ENCODE results near the gene SLC36A4. TPM values are rescaled to one million over a fixed set of nuclear protein-coding genes. Genes with fewer than 3 reads are reported as not detected.
"Not testable (repeated sequence)": the region's sequence is repeated elsewhere in the genome, so short reads cannot be mapped to it uniquely, and the experiment has no call there.

SLC36A4 gene
- polyA plus RNA-seq, 3 donors from 2014 or later: 10.3 to 29.6 (median 15.6) TPM

DNA sequence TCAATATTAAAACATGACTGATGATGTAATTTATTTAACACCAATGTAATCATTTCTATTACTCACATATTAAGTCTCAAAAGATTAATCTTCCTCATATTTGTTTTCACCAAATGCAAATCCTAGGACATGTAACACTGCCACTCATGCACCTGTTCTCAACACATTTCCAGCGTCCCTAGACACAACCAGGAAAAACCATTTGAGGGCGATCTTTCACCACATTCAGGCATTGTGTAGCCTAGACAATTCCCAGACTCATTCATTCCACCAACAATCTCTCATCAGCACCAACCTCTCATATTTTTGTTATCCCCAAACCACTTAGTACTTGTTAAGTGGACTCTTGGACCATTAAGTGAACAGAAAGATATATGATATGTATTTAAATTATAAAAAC lies 66.1 kb downstream of the SLC36A4 start:
- H3K27ac Mint-ChIP-seq: no peak overlapping the region
- DNase-seq: no peak
- peaks cover 0 to 5% (median 0%) of the 10 kb centered on the region in 6 donors for H3K9me3 Mint-ChIP-seq
- no peak overlapping the region for H3K4me3 Mint-ChIP-seq
- H3K27me3 Mint-ChIP-seq (ENCODE audit: low read depth in 3 of 3): peaks cover 0 to 2% (median 0%) of the 10 kb centered on the region in 3 donors
- peaks cover 0 to 11% (median 0%) of the 10 kb centered on the region in 3 donors for H3K36me3 Mint-ChIP-seq
- no peaks in the 10 kb centered on the region for H3K4me1 Mint-ChIP-seq

DNA sequence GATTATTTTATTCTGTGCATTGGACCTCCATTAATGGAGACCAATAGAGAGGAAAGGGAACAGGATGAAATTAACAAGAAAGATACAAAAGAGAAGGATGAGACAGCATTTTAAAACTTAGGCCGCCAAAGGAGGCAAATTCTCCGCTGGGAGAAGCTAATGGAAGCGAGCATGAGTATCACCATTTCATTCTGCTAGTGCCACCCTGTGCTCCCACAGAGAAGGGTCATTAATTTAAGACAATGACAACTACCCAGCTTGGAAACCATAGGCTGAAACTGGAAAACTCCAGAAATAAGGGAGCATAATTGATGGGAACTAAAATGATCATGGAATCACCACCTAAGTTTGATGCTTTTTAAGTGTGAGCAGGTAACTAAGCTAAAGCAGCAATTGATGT lies 69.2 kb downstream of the SLC36A4 start:
- Mint-ChIP-seq H3K27ac (no peak overlapping the region), H3K36me3 (no peaks in the 10 kb centered on the region), H3K4me1 (no peaks in the 10 kb centered on the region), H3K27me3 (ENCODE audit: low read depth in 3 of 3) (peaks cover 0 to 2% (median 0%) of the 10 kb centered on the region in 3 donors), H3K9me3 (peaks cover 0 to 8% (median 1%) of the 10 kb centered on the region in 6 donors), H3K4me3 (no peak overlapping the region)
- DNase-seq: no peak

DNA sequence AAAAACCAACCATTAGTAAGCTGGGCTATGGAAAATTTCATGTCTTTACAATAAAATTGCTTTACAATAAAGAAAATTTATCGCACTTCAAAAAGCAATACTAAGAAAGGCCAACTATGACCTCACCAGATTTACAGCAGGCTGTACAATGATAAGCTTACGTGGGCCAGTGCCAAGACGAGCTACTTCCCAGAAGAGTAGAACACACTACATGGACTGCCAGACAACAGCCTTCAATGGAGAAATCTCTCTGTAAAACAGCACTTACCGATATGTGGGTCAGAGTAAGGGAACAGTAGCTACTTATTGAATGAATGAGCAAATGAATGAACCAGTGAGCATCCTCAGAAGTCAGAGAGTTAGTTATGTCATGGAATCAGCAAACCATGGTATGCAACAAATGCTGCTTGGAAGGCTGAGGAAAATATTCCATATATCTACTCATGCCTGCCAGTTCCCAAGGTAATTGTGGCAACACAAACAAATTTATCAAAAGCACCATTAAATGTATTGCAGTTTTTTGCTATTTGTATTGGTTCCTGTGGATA lies 74.4 kb downstream of the SLC36A4 start:
- Mint-ChIP-seq H3K27ac (no peak overlapping the region), H3K4me1 (no peaks in the 10 kb centered on the region)

GRCh38 chr11:93122535-93123235 lies 75.1 kb downstream of the SLC36A4 start:
- no peaks in the 10 kb centered on the region for H3K4me1 Mint-ChIP-seq
- peaks cover 0 to 17% (median 2%) of the 10 kb centered on the region in 6 donors for H3K9me3 Mint-ChIP-seq
- H3K4me3 Mint-ChIP-seq: no peak overlapping the region
- H3K27me3 Mint-ChIP-seq (ENCODE audit: low read depth in 3 of 3): peaks cover 0 to 2% (median 2%) of the 10 kb centered on the region in 3 donors
- no peak for DNase-seq
- H3K27ac Mint-ChIP-seq: no peak overlapping the region
- H3K36me3 Mint-ChIP-seq: no peaks in the 10 kb centered on the region

More for the DNA sequence above, 74.4 kb downstream of the SLC36A4 start:
- peaks cover 0 to 12% (median 2%) of the 10 kb centered on the region in 6 donors for H3K9me3 Mint-ChIP-seq
- peaks cover 0 to 2% (median 2%) of the 10 kb centered on the region in 3 donors for H3K27me3 Mint-ChIP-seq (ENCODE audit: low read depth in 3 of 3)
- no peak for DNase-seq
- H3K4me3 Mint-ChIP-seq: no peak overlapping the region
- no peaks in the 10 kb centered on the region for H3K36me3 Mint-ChIP-seq

- Mint-ChIP-seq H3K9me3 (peaks cover 0 to 13% (median under 1%) of the 10 kb centered on the region in 6 donors), H3K4me1 (no peaks in the 10 kb centered on the region), H3K27ac (no peak overlapping the region), H3K4me3 (no peak overlapping the region), H3K27me3 (ENCODE audit: low read depth in 3 of 3) (peaks cover 1 to 2% (median 2%) of the 10 kb centered on the region in 3 donors), H3K36me3 (no peaks in the 10 kb centered on the region)
- no peak for DNase-seq
Observed at GRCh38 chr11:93118276-93118675, 79.5 kb downstream of the SLC36A4 start.

DNA sequence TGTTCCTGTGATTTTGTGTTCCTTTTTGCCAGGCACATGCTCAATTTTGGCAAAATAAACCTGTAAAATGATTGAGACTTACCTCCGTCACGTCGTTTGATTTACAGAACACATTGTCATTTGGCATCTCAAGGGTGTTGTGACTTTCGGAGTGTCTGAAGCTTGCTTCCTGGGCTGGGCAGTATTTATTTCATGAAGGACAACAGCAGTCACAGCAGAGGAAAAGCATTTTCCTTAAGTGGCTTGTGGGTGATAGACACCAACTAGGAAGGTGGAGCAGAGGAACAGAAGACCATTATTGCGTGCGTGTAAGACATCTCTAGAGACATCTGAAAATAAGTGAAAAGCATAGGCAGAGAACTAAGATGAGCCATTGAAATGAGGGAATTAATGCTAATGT lies 80.2 kb downstream of the SLC36A4 start:
- no peak overlapping the region for H3K4me3 Mint-ChIP-seq
- H3K4me1 Mint-ChIP-seq: no peaks in the 10 kb centered on the region
- peaks cover 0 to 13% (median under 1%) of the 10 kb centered on the region in 6 donors for H3K9me3 Mint-ChIP-seq
- no peak for DNase-seq
- peaks cover 1 to 2% (median 2%) of the 10 kb centered on the region in 3 donors for H3K27me3 Mint-ChIP-seq (ENCODE audit: low read depth in 3 of 3)
- H3K27ac Mint-ChIP-seq: no peak overlapping the region
- no peaks in the 10 kb centered on the region for H3K36me3 Mint-ChIP-seq

DNA sequence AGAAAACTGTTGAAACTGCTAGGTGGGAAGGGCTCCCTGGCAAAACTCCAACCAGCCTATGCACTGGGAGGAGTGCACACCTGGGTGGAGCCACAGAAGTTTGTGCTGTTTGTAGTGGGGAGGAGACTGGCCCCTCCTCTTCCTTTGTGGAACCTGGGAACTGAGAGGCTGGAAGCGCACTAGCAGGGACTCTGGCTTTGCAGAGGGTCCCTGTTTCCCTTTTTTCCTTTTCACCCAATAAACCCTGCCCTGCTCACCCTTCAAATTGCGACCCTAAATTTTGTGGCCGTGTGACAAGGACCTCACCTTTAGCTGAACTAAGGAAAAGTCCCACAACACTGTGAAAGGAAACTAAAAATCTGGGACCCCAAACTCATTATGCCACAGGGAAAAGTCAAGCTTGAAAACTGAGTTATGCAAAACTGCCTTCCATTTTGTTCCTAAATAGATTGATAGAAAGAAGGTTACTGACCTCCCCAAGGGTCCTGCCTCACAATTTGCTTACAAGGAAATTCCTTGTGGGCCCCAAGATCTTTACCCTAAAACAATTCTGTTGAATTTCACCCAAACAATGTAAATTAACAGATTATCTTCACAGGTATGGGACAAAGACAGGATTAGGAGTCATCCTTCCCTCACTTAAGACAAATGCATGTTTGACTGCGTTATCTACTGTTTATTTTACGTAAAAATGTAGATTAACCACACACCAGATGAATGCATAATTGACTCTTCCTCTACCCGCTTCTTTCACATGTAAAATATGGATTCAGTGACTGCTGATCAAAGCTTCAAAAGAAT lies 81.0 kb downstream of the SLC36A4 start:
- no peak overlapping the region for H3K27ac Mint-ChIP-seq
- DNase-seq: no peak
- H3K36me3 Mint-ChIP-seq: no peaks in the 10 kb centered on the region
- no peaks in the 10 kb centered on the region for H3K4me1 Mint-ChIP-seq
- peaks cover 2 to 3% (median 3%) of the 10 kb centered on the region in 3 donors for H3K27me3 Mint-ChIP-seq (ENCODE audit: low read depth in 3 of 3)
- peaks cover 0 to 17% (median under 1%) of the 10 kb centered on the region in 6 donors for H3K9me3 Mint-ChIP-seq
- no peak overlapping the region for H3K4me3 Mint-ChIP-seq

DNA sequence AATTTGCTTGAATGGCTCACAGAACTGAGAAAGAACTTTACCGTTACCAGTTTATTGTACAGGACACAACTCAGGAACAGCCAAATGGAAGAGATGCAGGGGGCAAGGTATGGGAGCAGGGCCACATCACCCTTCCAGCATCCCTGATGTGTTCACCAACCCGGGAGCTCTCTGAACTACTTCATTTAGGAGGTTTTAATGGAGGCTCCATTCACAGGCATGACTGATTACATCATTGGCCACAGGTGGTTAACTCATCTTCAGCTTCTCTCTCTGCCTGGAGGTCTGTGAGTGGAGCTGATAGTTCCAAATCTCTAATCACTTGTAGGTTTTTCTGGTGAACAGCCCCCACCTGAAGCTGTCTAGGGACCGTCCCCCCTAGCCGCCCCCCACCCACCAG lies 83.5 kb downstream of the SLC36A4 start:
- no peak overlapping the region for H3K4me3 Mint-ChIP-seq
- no peak overlapping the region for H3K27ac Mint-ChIP-seq
- no peak for DNase-seq
- H3K4me1 Mint-ChIP-seq: no peaks in the 10 kb centered on the region
- H3K27me3 Mint-ChIP-seq (ENCODE audit: low read depth in 3 of 3): peaks cover 3% of the 10 kb centered on the region in 3 donors
- H3K9me3 Mint-ChIP-seq: peaks cover 0 to 16% (median 0%) of the 10 kb centered on the region in 6 donors
- no peaks in the 10 kb centered on the region for H3K36me3 Mint-ChIP-seq

- H3K27me3 Mint-ChIP-seq (ENCODE audit: low read depth in 3 of 3): peaks cover 3% of the 10 kb centered on the region in 3 donors
Observed at GRCh38 chr11:93113824-93114223, 84.0 kb downstream of the SLC36A4 start.

GRCh38 chr11:93111147-93111546 lies 86.6 kb downstream of the SLC36A4 start:
- H3K4me3 Mint-ChIP-seq; H3K27me3 Mint-ChIP-seq (ENCODE audit: low read depth in 3 of 3); H3K27ac Mint-ChIP-seq; H3K9me3 Mint-ChIP-seq; H3K36me3 Mint-ChIP-seq; DNase-seq; H3K4me1 Mint-ChIP-seq: not testable (repeated sequence)

More at GRCh38 chr11:93113824-93114223, 84.0 kb downstream of the SLC36A4 start:
- Mint-ChIP-seq H3K36me3 (no peaks in the 10 kb centered on the region), H3K4me3 (no peak overlapping the region), H3K9me3 (peaks cover 0 to 12% (median 0%) of the 10 kb centered on the region in 6 donors), H3K4me1 (no peaks in the 10 kb centered on the region), H3K27ac (no peak overlapping the region)
- DNase-seq: no peak

- H3K4me3 Mint-ChIP-seq: no peak overlapping the region
- H3K4me1 Mint-ChIP-seq: no peaks in the 10 kb centered on the region
- no peak for DNase-seq
- H3K27ac Mint-ChIP-seq: no peak overlapping the region
- H3K27me3 Mint-ChIP-seq (ENCODE audit: low read depth in 3 of 3): peaks cover 1 to 4% (median 2%) of the 10 kb centered on the region in 3 donors
- peaks cover 0 to 20% (median 14%) of the 10 kb centered on the region in 6 donors for H3K9me3 Mint-ChIP-seq
- no peaks in the 10 kb centered on the region for H3K36me3 Mint-ChIP-seq
Observed at GRCh38 chr11:93100211-93100610, 97.6 kb downstream of the SLC36A4 start.

DNA sequence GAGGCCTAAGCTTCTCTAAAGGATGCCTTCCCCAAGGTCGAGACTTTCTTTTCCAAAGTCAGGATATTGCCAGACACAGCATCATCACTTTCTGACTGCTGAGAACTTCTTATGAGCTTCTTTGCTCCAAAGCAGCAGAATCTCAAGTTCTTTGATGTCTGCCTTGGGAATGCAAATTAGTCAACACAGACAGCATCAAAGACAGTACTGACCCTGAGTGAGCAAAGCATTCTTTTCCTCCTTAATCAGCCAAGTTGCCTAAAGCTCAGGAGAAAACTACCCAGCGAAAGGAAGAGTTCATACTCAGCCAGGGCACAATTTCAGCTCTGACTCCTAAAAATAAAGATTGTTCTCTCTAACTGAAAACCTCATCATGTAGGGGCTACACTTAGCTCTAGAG lies 98.0 kb downstream of the SLC36A4 start:
- DNase-seq: no peak
- H3K9me3 Mint-ChIP-seq: peaks cover 0 to 20% (median 15%) of the 10 kb centered on the region in 6 donors

More for the DNA sequence above, 98.0 kb downstream of the SLC36A4 start:
- Mint-ChIP-seq H3K27ac (no peak overlapping the region), H3K36me3 (no peaks in the 10 kb centered on the region), H3K4me3 (no peak overlapping the region), H3K4me1 (no peaks in the 10 kb centered on the region), H3K27me3 (ENCODE audit: low read depth in 3 of 3) (peaks cover 1 to 4% (median 2%) of the 10 kb centered on the region in 3 donors)

Data from immature natural killer cell (primary cell).